Chondrocyte (in vitro differentiated cells): ENCODE data around the gene RALGPS1. TPM values are rescaled to one million over a fixed set of nuclear protein-coding genes. Genes with fewer than 3 reads are reported as not detected.

Experiments
- DNase-seq: peaks from one replicate; pipeline ENCODE4 v3.0.0; 2021; ENCODE audit warnings: mixed read lengths, low spot score
- H3K27ac Mint-ChIP-seq: one replicate; pipeline ENCODE4 v1.8.0; 2021; ENCODE audit warnings: mild to moderate bottlenecking, moderate library complexity, mixed read lengths; ENCODE audit not compliant: unreplicated experiment
- H3K27me3 Mint-ChIP-seq: 2 replicates; pipeline ENCODE4 v1.8.0; 2021; ENCODE audit warnings: low read depth, mixed read lengths
- H3K36me3 Mint-ChIP-seq: 2 replicates; pipeline ENCODE4 v1.8.0; 2021; ENCODE audit warnings: low read depth, mixed read lengths
- H3K4me1 Mint-ChIP-seq: 2 replicates; pipeline ENCODE4 v1.8.0; 2021; ENCODE audit warnings: low read depth, mild to moderate bottlenecking, mixed read lengths
- H3K4me3 Mint-ChIP-seq: one replicate; pipeline ENCODE4 v1.8.0; 2021; ENCODE audit warnings: mild to moderate bottlenecking, moderate library complexity, mixed read lengths; ENCODE audit not compliant: unreplicated experiment
- H3K9me3 Mint-ChIP-seq: 2 replicates; pipeline ENCODE4 v1.8.0; 2021; ENCODE audit warnings: low read depth, mixed read lengths
- total RNA-seq: library from RNA; stranded (reverse); gene quantifications from 3 replicates; pipeline ENCODE4 v1.2.1, GENCODE V29; 2021
- TF ChIP-seq, protein P1 (sequence below): fragments of 200-600 bp; sonication (generic); IDR thresholded peaks from 2 replicates; pipeline ENCODE4 v1.5.0; 2021; ENCODE audit warnings: antibody characterized with exemption, mild to moderate bottlenecking, moderate library complexity

Gene RALGPS1
- total RNA-seq, 1 donor from 2014 or later: 8.1 TPM

GRCh38 chr9:127039492-127039891 lies 124.9 kb downstream of the RALGPS1 start:
- Mint-ChIP-seq H3K27me3 (no peaks in the 10 kb centered on the region), H3K9me3 (no peaks in the 10 kb centered on the region)

GRCh38 chr9:127045148-127045547 lies 130.6 kb downstream of the RALGPS1 start:
- Mint-ChIP-seq H3K4me3 (no peak overlapping the region), H3K4me1 (peaks cover 12% of the 10 kb centered on the region), H3K27me3 (no peaks in the 10 kb centered on the region), H3K9me3 (no peaks in the 10 kb centered on the region), H3K36me3 (no peaks in the 10 kb centered on the region), H3K27ac (no peak overlapping the region)
- no peak for DNase-seq
- TF ChIP-seq, protein P1, sequence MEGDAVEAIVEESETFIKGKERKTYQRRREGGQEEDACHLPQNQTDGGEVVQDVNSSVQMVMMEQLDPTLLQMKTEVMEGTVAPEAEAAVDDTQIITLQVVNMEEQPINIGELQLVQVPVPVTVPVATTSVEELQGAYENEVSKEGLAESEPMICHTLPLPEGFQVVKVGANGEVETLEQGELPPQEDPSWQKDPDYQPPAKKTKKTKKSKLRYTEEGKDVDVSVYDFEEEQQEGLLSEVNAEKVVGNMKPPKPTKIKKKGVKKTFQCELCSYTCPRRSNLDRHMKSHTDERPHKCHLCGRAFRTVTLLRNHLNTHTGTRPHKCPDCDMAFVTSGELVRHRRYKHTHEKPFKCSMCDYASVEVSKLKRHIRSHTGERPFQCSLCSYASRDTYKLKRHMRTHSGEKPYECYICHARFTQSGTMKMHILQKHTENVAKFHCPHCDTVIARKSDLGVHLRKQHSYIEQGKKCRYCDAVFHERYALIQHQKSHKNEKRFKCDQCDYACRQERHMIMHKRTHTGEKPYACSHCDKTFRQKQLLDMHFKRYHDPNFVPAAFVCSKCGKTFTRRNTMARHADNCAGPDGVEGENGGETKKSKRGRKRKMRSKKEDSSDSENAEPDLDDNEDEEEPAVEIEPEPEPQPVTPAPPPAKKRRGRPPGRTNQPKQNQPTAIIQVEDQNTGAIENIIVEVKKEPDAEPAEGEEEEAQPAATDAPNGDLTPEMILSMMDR: no peak

More at GRCh38 chr9:127039492-127039891, 124.9 kb downstream of the RALGPS1 start:
- H3K27ac Mint-ChIP-seq: no peak overlapping the region
- DNase-seq: no peak
- H3K4me1 Mint-ChIP-seq: peaks cover 19% of the 10 kb centered on the region
- TF ChIP-seq, protein P1: no peak
- no peaks in the 10 kb centered on the region for H3K36me3 Mint-ChIP-seq
- no peak overlapping the region for H3K4me3 Mint-ChIP-seq

DNA sequence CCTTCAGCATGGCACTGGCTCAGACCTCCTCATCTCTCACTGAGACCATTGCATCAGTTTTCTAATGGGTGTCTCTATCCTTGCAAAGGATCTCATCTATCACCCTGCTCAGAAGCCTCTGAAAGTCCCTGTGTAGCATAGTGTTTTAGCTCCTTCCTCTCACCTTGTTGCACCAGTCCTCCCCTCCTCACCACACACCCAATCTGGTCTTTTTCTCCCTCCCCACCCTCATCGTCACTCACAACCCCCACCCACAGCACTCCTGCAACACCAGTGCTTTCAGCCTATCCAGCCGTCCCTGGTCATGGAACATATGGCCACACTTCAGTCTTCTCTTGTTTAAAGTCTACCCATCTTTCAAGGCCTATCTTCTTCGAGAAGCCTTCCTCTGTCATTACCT lies 133.4 kb downstream of the RALGPS1 start:
- TF ChIP-seq, protein P1: no peak
- H3K4me3 Mint-ChIP-seq: no peak overlapping the region
- H3K27ac Mint-ChIP-seq: no peak overlapping the region
- DNase-seq: no peak
- H3K4me1 Mint-ChIP-seq: peaks cover 12% of the 10 kb centered on the region
- H3K36me3 Mint-ChIP-seq: no peaks in the 10 kb centered on the region
- H3K9me3 Mint-ChIP-seq: no peaks in the 10 kb centered on the region
- H3K27me3 Mint-ChIP-seq: no peaks in the 10 kb centered on the region

DNA sequence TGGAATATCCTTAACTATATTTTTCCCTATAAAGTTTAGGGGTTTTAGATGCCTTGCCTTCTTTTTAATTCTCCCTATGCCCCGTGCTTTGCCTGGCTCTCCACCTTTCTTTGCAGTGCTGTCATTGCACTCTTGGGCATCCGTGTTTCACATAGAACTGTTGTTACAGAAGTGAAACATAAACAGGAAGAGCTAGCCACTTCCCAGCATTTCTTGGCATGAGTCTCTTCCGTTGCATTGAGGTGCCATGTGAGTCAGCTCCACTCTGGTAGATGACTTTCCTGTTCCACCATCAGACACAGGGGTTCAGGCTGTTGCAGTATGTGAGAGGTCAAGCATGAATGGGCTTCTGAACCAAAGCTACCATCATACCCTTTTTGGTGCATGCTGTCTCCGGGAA lies 134.5 kb downstream of the RALGPS1 start:
- Mint-ChIP-seq H3K9me3 (no peaks in the 10 kb centered on the region), H3K4me3 (no peak overlapping the region), H3K27me3 (no peaks in the 10 kb centered on the region), H3K36me3 (no peaks in the 10 kb centered on the region), H3K4me1 (peaks cover 12% of the 10 kb centered on the region), H3K27ac (no peak overlapping the region)
- DNase-seq: no peak
- TF ChIP-seq, protein P1: peak; percentile 62

DNA sequence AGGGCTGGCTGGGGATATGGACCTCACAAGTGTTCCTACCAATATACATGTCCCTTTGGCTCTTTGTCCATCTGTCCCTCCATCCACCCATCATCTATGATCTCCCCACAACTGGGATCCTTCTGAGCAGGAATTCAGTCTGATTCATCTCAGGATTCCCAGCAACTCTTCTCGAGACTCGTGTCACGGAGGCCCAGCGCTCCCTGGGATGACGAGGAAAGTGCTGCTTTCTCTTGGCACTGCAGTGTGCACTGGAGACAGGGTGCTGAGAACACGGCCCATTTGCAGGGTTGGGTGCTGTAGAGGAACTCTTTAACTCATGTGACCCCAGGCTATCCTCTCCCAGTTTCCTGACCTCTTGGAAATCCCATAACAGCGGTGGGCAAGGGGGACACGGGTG lies 135.0 kb downstream of the RALGPS1 start:
- Mint-ChIP-seq H3K36me3 (no peaks in the 10 kb centered on the region), H3K27ac (peak overlapping the region; percentile 58), H3K9me3 (no peaks in the 10 kb centered on the region), H3K27me3 (no peaks in the 10 kb centered on the region), H3K4me3 (no peak overlapping the region), H3K4me1 (peaks cover 12% of the 10 kb centered on the region)
- DNase-seq: no peak
- TF ChIP-seq, protein P1: no peak
